ENCODE results near the gene GLUD1. TPM values are rescaled to one million over a fixed set of nuclear protein-coding genes. Genes with fewer than 3 reads are reported as not detected.
"Not testable (repeated sequence)": the region's sequence is repeated elsewhere in the genome, so short reads cannot be mapped to it uniquely, and the experiment has no call there.

The GLUD1 gene
- total RNA-seq, 1 donor, result 346 TPM

DNA sequence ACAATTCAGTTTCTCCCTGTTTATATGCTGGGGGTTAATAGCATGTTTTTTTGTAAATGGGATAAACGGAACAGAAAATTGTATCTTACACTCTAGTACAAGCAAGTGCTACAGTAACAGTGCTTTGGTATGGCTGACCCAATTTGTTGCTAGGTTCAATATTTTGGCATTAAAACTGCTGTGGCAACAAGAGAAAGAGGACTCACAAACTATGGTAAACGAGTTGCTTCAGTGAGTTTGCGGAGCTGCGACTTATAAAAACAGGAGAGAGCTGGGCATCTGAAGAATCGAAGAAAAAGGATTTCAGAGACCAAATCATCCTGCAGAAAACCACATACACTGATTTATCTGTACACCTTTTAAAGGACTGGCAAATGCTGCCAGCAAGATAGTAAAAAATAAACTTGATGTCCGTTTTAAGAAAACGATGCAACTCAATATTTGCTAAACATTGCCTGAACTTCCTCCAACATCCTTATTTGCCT, 2.2 kb downstream of the GLUD1 start:
- DNase-seq (ENCODE audit: low read depth), result peak; percentile 53
- peak overlapping the region; percentile 86 for H3K4me3 ChIP-seq (ENCODE audit: low read depth, low read length)
- TF ChIP-seq, protein P1, sequence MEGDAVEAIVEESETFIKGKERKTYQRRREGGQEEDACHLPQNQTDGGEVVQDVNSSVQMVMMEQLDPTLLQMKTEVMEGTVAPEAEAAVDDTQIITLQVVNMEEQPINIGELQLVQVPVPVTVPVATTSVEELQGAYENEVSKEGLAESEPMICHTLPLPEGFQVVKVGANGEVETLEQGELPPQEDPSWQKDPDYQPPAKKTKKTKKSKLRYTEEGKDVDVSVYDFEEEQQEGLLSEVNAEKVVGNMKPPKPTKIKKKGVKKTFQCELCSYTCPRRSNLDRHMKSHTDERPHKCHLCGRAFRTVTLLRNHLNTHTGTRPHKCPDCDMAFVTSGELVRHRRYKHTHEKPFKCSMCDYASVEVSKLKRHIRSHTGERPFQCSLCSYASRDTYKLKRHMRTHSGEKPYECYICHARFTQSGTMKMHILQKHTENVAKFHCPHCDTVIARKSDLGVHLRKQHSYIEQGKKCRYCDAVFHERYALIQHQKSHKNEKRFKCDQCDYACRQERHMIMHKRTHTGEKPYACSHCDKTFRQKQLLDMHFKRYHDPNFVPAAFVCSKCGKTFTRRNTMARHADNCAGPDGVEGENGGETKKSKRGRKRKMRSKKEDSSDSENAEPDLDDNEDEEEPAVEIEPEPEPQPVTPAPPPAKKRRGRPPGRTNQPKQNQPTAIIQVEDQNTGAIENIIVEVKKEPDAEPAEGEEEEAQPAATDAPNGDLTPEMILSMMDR (IDR thresholded peaks at IDR 0.05; ENCODE audit: insufficient read depth, low read length), result no peak

DNA sequence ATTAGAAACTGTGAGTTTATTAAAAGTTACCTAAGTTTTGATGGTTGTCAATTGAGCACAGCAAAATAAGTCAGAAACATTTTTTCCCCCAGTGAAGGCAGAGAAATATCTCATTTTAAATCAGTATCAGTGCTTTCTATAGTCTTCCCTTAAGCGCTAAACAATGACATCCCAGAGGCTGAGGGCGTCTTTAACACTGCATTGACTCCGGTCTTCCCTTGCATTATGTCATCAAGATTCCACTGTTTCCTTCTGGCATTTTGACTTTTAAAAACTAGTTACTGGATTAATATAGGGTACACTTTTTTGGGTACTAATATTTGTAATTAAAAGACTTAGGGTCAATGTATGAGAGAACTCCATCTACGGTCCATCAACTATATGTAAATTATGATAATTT, 3.9 kb downstream of the GLUD1 start:
- DNase-seq (ENCODE audit: low read depth), result no peak
- no peak overlapping the region for H3K4me3 ChIP-seq (ENCODE audit: low read depth, low read length)
- TF ChIP-seq, protein P1 (IDR thresholded peaks at IDR 0.05; ENCODE audit: insufficient read depth, low read length), result no peak

DNA sequence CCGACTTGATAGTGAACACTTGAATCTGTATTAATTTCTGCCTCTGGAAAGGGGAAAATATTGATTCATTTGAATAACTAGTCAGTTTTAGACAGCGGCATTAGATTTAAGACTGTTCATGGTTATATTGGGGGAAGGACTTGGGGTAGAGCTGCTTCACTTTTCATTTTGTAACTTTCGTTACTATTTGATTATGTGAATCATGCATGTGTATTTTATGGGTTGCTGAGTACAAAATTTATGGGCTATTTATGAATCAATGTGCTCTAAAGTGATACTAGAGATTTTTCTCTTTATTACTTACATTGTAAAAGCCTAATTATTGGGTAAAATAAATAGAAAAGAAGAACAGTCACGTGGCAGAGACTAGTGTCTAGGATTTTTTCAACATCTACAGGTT, 4.9 kb downstream of the GLUD1 start:
- DNase-seq (ENCODE audit: low read depth), result no peak

DNA sequence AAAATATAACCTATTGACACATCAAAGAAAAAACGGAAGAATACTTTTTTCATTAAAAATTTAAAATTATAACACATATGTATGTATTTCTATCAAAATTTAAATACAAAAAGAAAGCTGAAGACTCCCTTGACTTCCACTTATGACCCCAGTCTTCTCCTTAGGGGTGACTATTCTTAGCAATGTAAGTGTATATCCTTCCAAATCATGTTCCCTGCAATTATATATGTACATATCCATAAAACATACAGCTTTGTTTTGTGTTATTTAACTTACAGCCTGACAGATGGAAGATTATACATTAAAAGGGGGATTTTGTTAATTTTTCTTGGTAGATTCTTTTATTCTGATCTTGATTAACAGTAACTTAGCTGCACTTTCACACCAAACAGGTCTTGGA, 9.1 kb downstream of the GLUD1 start:
- DNase-seq (ENCODE audit: low read depth), result no peak
- TF ChIP-seq, protein P1 (IDR thresholded peaks at IDR 0.05; ENCODE audit: insufficient read depth, low read length), result no peak
- no peak overlapping the region for H3K4me3 ChIP-seq (ENCODE audit: low read depth, low read length)

More for the DNA sequence above, 4.9 kb downstream of the GLUD1 start:
- no peak overlapping the region for H3K4me3 ChIP-seq (ENCODE audit: low read depth, low read length)
- TF ChIP-seq, protein P1 (IDR thresholded peaks at IDR 0.05; ENCODE audit: insufficient read depth, low read length), result no peak

GRCh38 chr10:87084291-87084782, 10.3 kb downstream of the GLUD1 start:
- peak; percentile 66 for DNase-seq (ENCODE audit: low read depth)
- not testable (repeated sequence) for H3K4me3 ChIP-seq (ENCODE audit: low read depth, low read length)

DNA sequence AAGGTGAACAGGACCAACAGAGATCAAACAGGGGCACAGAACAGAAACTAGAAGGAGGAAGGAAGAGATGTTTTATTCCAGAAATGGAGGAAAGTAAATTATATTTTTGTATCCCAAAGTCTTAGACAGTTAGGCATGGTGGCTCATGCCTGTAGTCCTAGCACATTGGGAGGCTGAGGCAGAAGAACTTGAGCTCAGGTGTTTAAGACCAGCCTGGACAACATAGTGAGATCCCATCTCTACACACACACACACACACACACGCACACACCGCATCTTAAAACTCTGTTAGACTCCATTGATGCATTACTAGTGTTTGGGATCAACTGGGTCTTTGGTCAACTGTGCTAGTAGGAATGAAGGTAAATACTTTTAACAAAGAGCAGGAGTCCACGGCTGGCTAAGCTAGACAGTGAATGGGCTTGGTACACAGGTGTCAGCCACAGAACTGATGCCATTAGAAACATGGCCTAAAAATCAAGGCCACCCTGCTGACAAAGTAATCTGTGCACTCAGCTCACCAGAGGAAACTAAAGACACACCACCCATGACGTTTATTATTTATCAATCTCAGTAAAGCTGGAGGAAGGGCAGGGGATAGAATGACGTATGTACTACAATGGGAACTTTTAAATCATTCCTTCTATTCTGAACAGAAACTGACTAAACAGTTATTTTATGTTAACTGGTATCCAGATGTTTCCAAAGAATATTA, 10.9 kb downstream of the GLUD1 start:
- not testable (repeated sequence) for H3K4me3 ChIP-seq (ENCODE audit: low read depth, low read length)
- DNase-seq (ENCODE audit: low read depth), result peak; percentile 71

DNA sequence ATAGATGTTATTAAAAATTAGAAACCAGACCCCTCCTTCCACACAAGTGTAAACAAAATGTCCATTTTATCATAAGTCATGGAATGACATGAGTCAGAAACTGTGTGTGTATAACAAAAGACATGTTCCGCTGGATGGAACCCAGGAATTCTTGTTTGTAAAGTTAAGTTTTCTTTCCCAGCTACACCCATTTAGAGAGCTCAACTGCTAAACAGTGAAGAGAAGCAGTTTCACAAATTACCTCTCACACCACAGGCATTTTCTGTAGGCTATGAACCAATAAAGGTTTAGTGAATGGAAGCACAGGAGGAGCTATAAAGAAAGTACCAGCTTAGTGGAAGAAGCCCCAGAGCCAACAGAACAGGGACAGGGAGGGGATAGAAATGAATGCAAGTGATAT, 12.4 kb downstream of the GLUD1 start:
- not testable (repeated sequence) for H3K4me3 ChIP-seq (ENCODE audit: low read depth, low read length)
- peak; percentile 76 for DNase-seq (ENCODE audit: low read depth)

- not testable (repeated sequence) for H3K4me3 ChIP-seq (ENCODE audit: low read depth, low read length); DNase-seq (ENCODE audit: low read depth)
These were observed 13.1 kb downstream of the GLUD1 start for GRCh38 chr10:87081574-87081973.

- not testable (repeated sequence) for H3K4me3 ChIP-seq (ENCODE audit: low read depth, low read length); DNase-seq (ENCODE audit: low read depth)
These were observed 14.0 kb downstream of the GLUD1 start for GRCh38 chr10:87080621-87081020.
